ENCODE data around the gene GALNT9. TPM values are rescaled to one million over a fixed set of nuclear protein-coding genes. Genes with fewer than 3 reads are reported as not detected.
A peak's percentile ranks its signal among the peaks of the same experiment; 100 is the strongest.

The GALNT9 gene
- total and polyA plus RNA-seq, 5 experiments from 2014 or later: not detected

- POLR2A ChIA-PET: no interaction called here
- no peaks in the 10 kb centered on the region for H3K36me3 Mint-ChIP-seq
- H3K27ac Mint-ChIP-seq: no peak overlapping the region
- H3K4me3 Mint-ChIP-seq: no peak overlapping the region
- ATAC-seq (no peak), DNase-seq (no peak)
- H3K9me3 Mint-ChIP-seq: peaks cover 0 to 4% (median 0%) of the 10 kb centered on the region in 9 donors
- H3K27me3 Mint-ChIP-seq: peaks cover 3 to 26% (median 11%) of the 10 kb centered on the region in 5 donors
- H3K4me1 Mint-ChIP-seq: peaks cover 2 to 7% (median 6%) of the 10 kb centered on the region in 4 donors
These were observed 119.0 kb downstream of the GALNT9 start for GRCh38 chr12:132210223-132211055.

DNA sequence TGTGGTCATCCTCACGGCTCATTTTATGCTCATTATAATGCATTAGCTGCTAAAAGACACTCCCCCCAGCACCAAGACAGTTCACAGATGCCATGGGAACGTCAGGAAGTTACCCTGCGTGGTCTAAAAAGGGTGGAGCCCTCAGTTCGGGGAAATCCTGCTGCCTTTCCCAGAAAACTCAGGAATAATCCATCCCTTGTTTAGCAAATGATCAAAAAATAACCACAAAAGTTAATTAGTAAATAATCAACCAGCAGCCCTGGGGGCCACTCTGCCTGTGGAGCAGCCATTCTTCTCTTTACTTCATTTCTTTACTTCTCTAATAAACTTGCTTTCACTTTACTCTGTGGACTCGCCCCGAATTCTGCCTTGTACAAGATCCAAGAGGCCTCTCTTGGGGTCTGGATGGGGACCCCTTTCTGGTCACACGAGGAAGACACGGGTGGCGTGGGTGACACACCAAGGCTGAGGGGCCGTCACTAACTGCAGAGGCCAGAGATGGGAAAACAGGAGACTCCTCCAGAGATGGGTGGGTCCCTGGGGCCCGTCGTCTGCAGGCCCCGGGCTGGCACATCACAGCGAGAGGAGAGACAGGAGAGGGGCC lies 119.7 kb downstream of the GALNT9 start:
- POLR2A ChIA-PET: no interaction called here
- no peak for ATAC-seq

DNA sequence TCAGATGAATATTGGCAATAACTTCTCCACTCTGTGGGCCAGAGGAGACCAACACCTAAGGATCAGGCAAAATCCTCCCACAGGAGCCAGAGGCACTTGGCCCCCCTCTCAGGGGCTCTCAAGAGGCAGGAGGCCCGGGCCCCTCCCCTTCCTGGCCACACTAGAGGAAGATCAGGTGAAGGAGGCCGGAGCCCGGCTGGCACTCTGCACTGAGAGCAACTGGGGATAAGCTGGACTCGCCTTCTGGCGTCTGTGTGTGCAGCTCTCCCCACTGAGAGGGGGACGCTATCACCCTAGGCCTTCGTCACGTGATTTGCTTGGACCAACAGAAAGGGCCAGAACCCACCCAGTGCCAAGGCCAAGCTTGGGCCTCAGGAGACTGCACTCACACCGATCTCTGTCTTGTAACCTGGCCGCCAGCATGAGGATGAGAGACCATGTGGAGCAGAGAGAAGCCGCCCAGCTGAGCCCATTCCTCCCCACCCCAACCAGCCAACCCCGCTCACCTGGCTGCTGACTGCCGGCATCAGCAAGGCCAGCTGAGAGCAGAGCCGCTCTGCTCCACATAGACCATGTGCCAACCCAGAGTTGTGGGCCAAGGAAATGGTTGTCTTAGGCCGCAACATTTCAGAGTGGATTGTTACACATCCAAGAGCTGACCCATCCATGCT lies 121.1 kb downstream of the GALNT9 start:
- Mint-ChIP-seq H3K36me3 (no peaks in the 10 kb centered on the region), H3K27ac (no peak overlapping the region), H3K27me3 (peaks cover 11 to 44% (median 22%) of the 10 kb centered on the region in 5 donors), H3K9me3 (peaks cover 0 to 2% (median 0%) of the 10 kb centered on the region in 9 donors), H3K4me1 (peaks cover 3 to 20% (median 10%) of the 10 kb centered on the region in 4 donors), H3K4me3 (no peak overlapping the region)
- DNase-seq (no peak), ATAC-seq (no peak)
- POLR2A ChIA-PET: no interaction called here

More for the DNA sequence above, 119.7 kb downstream of the GALNT9 start:
- no peak for DNase-seq
- no peak overlapping the region for H3K4me3 Mint-ChIP-seq
- H3K27ac Mint-ChIP-seq: peak overlapping the region in 1 of 10 donors; percentile 25
- H3K4me1 Mint-ChIP-seq: peaks cover 3 to 14% (median 10%) of the 10 kb centered on the region in 4 donors
- H3K36me3 Mint-ChIP-seq: no peaks in the 10 kb centered on the region
- peaks cover 0 to 4% (median 0%) of the 10 kb centered on the region in 9 donors for H3K9me3 Mint-ChIP-seq
- peaks cover 3 to 33% (median 13%) of the 10 kb centered on the region in 5 donors for H3K27me3 Mint-ChIP-seq

DNA sequence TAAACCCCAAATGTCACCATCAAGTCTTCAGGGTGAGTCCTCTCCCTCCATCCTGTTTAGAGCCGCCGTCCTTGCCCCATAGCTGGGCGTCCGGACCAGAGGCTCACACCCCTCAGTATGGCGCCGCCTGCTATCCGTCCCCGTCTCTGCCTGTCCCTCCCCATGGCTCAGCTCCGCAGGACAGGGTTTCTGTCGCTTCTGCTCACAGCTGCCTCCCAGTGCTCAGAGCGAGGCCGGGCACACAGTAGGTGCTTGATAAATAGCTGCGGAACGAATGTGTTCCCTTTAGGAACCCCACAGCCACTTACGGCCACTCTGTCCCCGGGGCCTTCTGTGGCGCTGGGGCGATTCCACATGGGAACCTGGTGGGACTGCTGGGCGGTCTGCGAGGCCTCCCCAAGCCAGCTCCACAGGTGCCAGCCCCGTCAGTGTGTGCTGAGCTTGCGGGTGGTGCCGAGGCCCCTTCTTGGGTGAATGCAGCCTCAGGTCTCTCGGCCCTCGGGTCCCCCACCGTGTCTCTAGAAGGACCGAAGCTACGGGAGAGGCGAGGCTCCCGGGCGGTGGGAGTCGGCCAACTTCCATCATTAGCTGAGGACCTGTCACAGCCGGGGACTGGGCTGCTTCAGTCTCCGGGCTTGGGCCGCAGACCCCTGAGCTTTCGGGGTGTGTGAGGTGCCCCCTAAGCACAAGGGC lies 122.2 kb downstream of the GALNT9 start:
- no peak for ATAC-seq
- DNase-seq: no peak
- Mint-ChIP-seq H3K27me3 (peaks cover 11 to 49% (median 24%) of the 10 kb centered on the region in 5 donors), H3K9me3 (no peaks in the 10 kb centered on the region), H3K4me1 (peaks cover 3 to 20% (median 8%) of the 10 kb centered on the region in 4 donors), H3K36me3 (no peaks in the 10 kb centered on the region), H3K27ac (peak overlapping the region in 2 of 10 donors; percentile 40 to 41), H3K4me3 (peak overlapping the region in 2 of 10 donors; percentile 22 to 45)
- POLR2A ChIA-PET: interaction anchor here (0.6 kb wide), 1 partner anchor 406 kb away, joined by 3 read pairs; no protein-coding TSS in a partner anchor

DNA sequence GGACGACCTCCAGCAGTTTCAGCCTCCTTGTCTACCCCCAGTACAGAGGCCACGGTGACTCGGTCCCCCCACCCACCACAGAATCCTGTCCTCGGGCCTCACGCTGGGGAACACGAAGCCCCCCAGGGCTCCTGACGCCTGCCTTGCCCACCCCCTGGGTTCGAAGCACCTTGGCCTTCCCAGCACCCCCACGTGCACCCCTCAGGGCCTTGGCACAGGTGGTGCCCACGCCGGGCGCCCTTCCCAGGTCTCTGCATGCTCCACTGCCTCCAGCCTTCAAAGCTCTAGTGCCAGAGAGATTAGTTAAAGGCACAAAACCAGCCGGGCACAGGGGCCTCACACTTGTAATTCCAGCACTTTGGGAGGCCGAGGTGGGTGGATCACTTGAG lies 123.3 kb downstream of the GALNT9 start:
- Mint-ChIP-seq H3K27ac (no peak overlapping the region), H3K4me3 (peak overlapping the region in 4 of 10 donors; percentile 22 to 45 (median 28)), H3K27me3 (peaks cover 11 to 53% (median 25%) of the 10 kb centered on the region in 5 donors), H3K36me3 (no peaks in the 10 kb centered on the region), H3K9me3 (no peaks in the 10 kb centered on the region), H3K4me1 (peaks cover 3 to 20% (median 8%) of the 10 kb centered on the region in 4 donors)
- ATAC-seq: no peak
- no peak for DNase-seq
- POLR2A ChIA-PET: no interaction called here

DNA sequence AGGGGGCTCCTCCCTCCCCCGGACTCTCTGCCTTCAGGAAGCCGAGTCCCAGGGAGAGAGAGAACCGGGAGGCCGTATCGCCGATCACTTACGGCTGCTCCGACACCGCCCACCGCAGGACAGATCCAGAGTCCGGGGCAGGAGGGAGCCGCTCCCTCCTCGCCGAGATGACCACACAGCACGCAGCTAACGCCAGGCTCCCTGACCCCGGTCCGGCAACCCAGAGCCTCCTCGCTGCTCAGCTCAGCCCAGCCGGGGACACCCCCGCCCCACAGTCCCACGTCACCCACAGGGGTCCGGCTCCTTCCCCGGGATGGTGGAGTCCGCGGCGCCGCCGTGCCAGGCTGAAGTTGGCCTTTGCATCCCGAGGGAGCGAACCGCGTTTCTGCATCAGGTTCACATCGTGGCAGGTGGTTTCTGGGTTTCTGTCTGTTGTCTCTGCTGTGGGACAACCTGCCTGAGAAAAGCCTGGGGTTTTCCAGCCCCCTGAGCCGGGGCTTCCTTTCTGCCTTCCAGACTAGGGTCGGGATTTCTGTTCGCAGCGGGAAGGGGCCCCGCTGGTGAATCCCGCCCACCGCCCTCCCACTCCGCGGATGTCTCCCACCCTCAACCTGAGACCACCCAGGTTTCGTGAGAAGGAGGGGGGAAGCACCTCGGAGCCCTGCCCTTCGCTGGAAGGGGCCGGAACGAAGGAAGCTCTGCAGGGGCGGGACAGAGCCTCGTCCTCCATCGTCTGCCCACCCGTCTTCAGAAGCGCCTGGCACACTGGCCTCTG lies 123.9 kb downstream of the GALNT9 start:
- DNase-seq (peak in 1 of 10 donors; percentile 15), ATAC-seq (peak; percentile 28 to 35)
- Mint-ChIP-seq H3K4me1 (peaks cover 3 to 20% (median 8%) of the 10 kb centered on the region in 4 donors), H3K36me3 (no peaks in the 10 kb centered on the region), H3K27ac (no peak overlapping the region), H3K9me3 (no peaks in the 10 kb centered on the region), H3K27me3 (peaks cover 11 to 53% (median 25%) of the 10 kb centered on the region in 5 donors), H3K4me3 (peak overlapping the region in 6 of 10 donors; percentile 4 to 56 (median 48))
- POLR2A ChIA-PET: interaction anchor here (0.8 kb wide), 1 partner anchor 15 kb away, joined by 4 read pairs; no protein-coding TSS in a partner anchor

- no peak overlapping the region for H3K27ac Mint-ChIP-seq
These were observed 124.6 kb downstream of the GALNT9 start for GRCh38 chr12:132204793-132205270.

DNA sequence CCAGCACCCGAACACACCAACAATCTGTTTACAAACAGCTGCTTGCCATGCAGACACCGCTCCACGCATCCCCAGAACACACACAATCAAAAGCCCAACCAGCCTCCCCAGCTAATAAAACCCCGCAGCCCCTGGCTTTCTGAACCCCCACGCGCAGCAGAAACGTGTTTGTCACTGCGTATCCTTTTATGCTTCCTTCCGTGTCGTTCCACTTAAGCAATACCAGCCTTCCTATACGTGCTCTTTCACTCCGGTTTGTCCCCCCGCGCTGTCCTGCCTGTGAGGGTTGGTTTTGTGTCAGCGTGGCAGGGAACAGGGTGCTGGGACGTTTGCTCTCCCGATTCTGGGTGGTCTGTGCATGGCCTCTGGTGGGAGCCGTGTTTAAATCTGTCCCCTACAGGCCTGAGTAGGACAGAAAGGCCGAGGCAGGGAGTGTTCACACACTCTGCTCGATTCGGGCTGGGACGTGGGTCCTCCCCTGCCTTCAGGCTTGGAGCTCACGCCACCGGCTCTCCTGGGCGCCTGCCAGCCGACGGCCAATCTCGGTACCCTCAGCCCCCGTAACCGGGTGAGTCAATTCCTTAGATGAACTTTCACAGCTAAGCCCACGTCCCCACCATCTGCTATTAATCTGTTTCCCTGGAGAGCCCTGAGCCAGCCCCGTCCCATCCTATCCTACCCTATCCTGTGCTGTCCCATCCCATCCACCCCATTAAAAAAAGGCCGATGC lies 125.2 kb downstream of the GALNT9 start:
- POLR2A ChIA-PET: interaction anchor here (0.5 to 0.8 kb wide), 2 partner anchors 9 to 14 kb away, joined by 3 to 4 read pairs; no protein-coding TSS in a partner anchor
- Mint-ChIP-seq H3K4me1 (peaks cover 3 to 20% (median 8%) of the 10 kb centered on the region in 4 donors), H3K27me3 (peaks cover 11 to 53% (median 25%) of the 10 kb centered on the region in 5 donors), H3K4me3 (peak overlapping the region in 1 of 10 donors; percentile 27), H3K9me3 (no peaks in the 10 kb centered on the region), H3K27ac (no peak overlapping the region), H3K36me3 (no peaks in the 10 kb centered on the region)
- DNase-seq: no peak
- ATAC-seq: no peak

More at GRCh38 chr12:132204793-132205270, 124.6 kb downstream of the GALNT9 start:
- Mint-ChIP-seq H3K4me3 (peak overlapping the region in 4 of 10 donors; percentile 36 to 56 (median 50)), H3K9me3 (no peaks in the 10 kb centered on the region), H3K4me1 (peaks cover 3 to 20% (median 8%) of the 10 kb centered on the region in 4 donors), H3K36me3 (no peaks in the 10 kb centered on the region), H3K27me3 (peaks cover 11 to 53% (median 25%) of the 10 kb centered on the region in 5 donors)
- no peak for DNase-seq
- no peak for ATAC-seq
- POLR2A ChIA-PET: interaction anchor here (0.8 kb wide), 1 partner anchor 15 kb away, joined by 4 read pairs; no protein-coding TSS in a partner anchor

DNA sequence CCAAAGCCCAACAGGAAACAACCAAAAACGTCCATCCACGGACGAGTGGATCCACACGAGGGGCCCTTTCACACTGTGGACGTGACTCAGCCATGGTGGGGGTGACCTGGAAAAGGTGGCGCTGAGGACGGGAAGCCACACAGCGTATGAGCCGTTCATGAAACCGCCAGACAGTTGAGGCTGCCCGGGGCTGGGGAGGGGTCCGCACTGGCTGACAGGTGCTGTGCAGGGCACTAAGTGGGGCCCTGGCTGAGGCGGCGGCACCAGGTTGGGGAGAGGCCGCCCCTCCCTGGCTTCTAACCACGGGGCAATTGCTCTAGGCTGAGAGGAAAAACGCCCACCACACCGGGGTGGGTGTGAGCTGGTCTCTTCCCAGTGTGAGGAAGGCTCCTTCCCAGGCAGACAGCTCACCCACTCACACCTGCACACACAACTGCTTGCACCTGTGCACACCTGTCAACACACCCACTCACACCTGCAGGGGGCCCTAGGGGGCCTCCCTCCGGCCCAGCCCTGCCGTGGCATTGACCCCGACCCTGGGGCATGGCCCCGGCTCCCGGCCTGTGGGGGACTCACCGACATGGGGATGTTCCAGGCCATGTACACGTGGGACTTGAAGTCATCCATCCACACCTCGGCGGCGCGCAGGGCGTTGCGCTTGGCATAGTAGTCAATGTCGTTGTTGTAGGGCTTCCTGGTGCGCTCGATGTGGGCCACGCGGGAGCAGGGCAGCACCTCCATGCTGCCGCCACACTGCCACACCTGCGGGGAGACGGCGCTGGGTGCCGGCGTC lies 126.3 kb downstream of the GALNT9 start:
- POLR2A ChIA-PET: no interaction called here
- Mint-ChIP-seq H3K27ac (no peak overlapping the region), H3K4me3 (no peak overlapping the region), H3K27me3 (peaks cover 11 to 53% (median 25%) of the 10 kb centered on the region in 5 donors), H3K36me3 (no peaks in the 10 kb centered on the region), H3K4me1 (peaks cover 3 to 20% (median 8%) of the 10 kb centered on the region in 4 donors), H3K9me3 (no peaks in the 10 kb centered on the region)
- DNase-seq (no peak), ATAC-seq (no peak)

DNA sequence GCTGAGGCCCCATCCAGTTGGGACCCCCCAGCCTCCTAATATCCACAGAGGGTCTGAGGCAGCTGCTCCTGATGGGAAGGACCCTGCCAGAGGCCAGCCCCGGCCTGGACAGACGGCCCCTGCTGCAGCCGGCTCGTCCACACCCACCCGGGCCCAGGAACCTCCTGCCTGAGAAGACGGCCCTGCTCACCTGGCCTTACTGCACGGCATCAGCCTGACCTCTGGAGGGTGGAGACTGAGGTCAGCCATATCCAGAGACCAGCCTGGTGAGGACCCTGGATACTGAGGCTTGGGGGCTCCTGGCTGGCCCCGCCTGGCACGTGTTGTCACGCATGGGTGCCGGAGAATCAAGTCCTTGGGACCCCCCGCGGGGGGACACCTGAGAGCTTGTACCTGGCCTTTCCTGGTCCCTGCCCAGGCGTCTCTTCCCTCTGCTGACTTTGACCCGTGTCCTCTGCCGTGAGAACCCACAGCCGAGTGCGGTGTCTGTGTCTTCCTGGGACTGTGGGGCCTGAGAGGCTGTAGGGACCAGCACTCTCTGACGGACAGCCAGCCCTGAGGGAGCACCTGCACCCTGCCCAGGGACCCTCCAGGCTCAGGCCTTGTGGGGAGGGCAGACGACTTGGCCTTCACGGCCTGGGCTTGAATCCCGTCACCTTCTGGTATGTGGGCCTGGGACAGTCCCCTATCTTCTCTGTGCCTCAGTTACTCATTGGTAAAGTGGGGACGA lies 127.8 kb downstream of the GALNT9 start:
- POLR2A ChIA-PET: no interaction called here
- H3K27me3 Mint-ChIP-seq: peaks cover 9 to 39% (median 22%) of the 10 kb centered on the region in 5 donors
- ATAC-seq (no peak), DNase-seq (no peak)
- no peaks in the 10 kb centered on the region for H3K36me3 Mint-ChIP-seq
- H3K4me3 Mint-ChIP-seq: no peak overlapping the region
- peaks cover 3 to 20% (median 8%) of the 10 kb centered on the region in 4 donors for H3K4me1 Mint-ChIP-seq
- no peaks in the 10 kb centered on the region for H3K9me3 Mint-ChIP-seq
- H3K27ac Mint-ChIP-seq: no peak overlapping the region

All from naive thymus-derived CD8-positive, alpha-beta T cell (primary cell).